HepG2 (cell line): ENCODE data around the gene GNPAT. TPM values are rescaled to one million over a fixed set of nuclear protein-coding genes. Genes with fewer than 3 reads are reported as not detected.

ENCODE experiments used
- ARNT ChIP-seq: fragments of 450-650 bp; IDR thresholded peaks from 2 replicates; pipeline ENCODE4 v1.6.1; 2017
- ATF7 ChIP-seq, 2 experiments: fragments of 450-650 bp in 1 of 2; sonication (generic) in 1 of 2; formaldehyde crosslinking in 1 of 2; IDR thresholded peaks; 2 replicates each; pipeline versions ENCODE4 v1.4.0 to v1.6.1; 2016 to 2020; ENCODE audit warnings: antibody characterized with exemption in 1 of 2, mild to moderate bottlenecking in 1 of 2, missing genetic modification reagents in 1 of 2
- GLI4 ChIP-seq: sonication (generic); formaldehyde crosslinking; IDR thresholded peaks from 2 replicates; pipeline ENCODE4 v1.5.1; 2020; ENCODE audit warnings: missing genetic modification reagents, mild to moderate bottlenecking, moderate library complexity, borderline replicate concordance
- MEIS1 ChIP-seq: sonication (generic); formaldehyde crosslinking; IDR thresholded peaks from 2 replicates; pipeline ENCODE4 v1.9.0; 2021; ENCODE audit warnings: mild to moderate bottlenecking, missing genetic modification reagents, moderate library complexity, borderline replicate concordance
- NKX3-1 ChIP-seq: sonication (generic); formaldehyde crosslinking; IDR thresholded peaks from 2 replicates; pipeline ENCODE4 v1.5.0; 2020; ENCODE audit warnings: missing genetic modification reagents
- RELA ChIP-seq: sonication (generic); formaldehyde crosslinking; IDR thresholded peaks from 2 replicates; pipeline ENCODE4 v1.4.0; 2020; ENCODE audit warnings: missing genetic modification reagents
- RXRA ChIP-seq: sonication (generic); formaldehyde crosslinking; IDR thresholded peaks from 2 replicates; pipeline ENCODE4 v1.5.1; 2020; ENCODE audit warnings: missing genetic modification reagents
- SATB2 ChIP-seq: sonication (generic); formaldehyde crosslinking; IDR thresholded peaks from 2 replicates; pipeline ENCODE4 v1.5.0; 2020; ENCODE audit warnings: missing genetic modification reagents
- STAG1 ChIP-seq: sonication (generic); formaldehyde crosslinking; IDR thresholded peaks from 2 replicates; pipeline ENCODE4 v1.4.0; 2020; ENCODE audit warnings: missing genetic modification reagents
- TBX2 ChIP-seq: sonication (generic); formaldehyde crosslinking; IDR thresholded peaks from 2 replicates; pipeline ENCODE4 v1.5.0; 2020; ENCODE audit warnings: missing genetic modification reagents, mild to moderate bottlenecking, borderline replicate concordance
- YEATS2 ChIP-seq: sonication (generic); formaldehyde crosslinking; IDR thresholded peaks from 2 replicates; pipeline ENCODE4 v1.4.0; 2020; ENCODE audit warnings: missing genetic modification reagents, borderline replicate concordance
- ZBTB3 ChIP-seq: sonication (generic); formaldehyde crosslinking; IDR thresholded peaks from 2 replicates; pipeline ENCODE4 v1.4.0; 2020; ENCODE audit warnings: low read depth, mild to moderate bottlenecking, moderate library complexity, missing genetic modification reagents, borderline replicate concordance
- ZNF12 ChIP-seq: sonication (generic); formaldehyde crosslinking; IDR thresholded peaks from 2 replicates; pipeline ENCODE4 v1.5.0; 2020; ENCODE audit warnings: missing genetic modification reagents
- ZNF224 ChIP-seq: sonication (generic); formaldehyde crosslinking; IDR thresholded peaks from 2 replicates; pipeline ENCODE4 v1.5.0; 2020; ENCODE audit warnings: mild to moderate bottlenecking, missing genetic modification reagents
- ZNF331 ChIP-seq: sonication (generic); formaldehyde crosslinking; IDR thresholded peaks from 2 replicates; pipeline ENCODE4 v1.4.0; 2020; ENCODE audit warnings: missing genetic modification reagents
- ZNF496 ChIP-seq: sonication (generic); formaldehyde crosslinking; IDR thresholded peaks from 2 replicates; pipeline ENCODE4 v1.8.1; 2023; ENCODE audit warnings: mild to moderate bottlenecking, moderate library complexity, missing genetic modification reagents; ENCODE audit not compliant: insufficient replicate concordance
- ZNF543 ChIP-seq: sonication (generic); formaldehyde crosslinking; IDR thresholded peaks from 2 replicates; pipeline ENCODE4 v1.4.0; 2020; ENCODE audit warnings: mild to moderate bottlenecking, missing genetic modification reagents
- ZNF550 ChIP-seq: sonication (generic); formaldehyde crosslinking; IDR thresholded peaks from 2 replicates; pipeline ENCODE4 v1.4.0; 2020; ENCODE audit warnings: mild to moderate bottlenecking, missing genetic modification reagents, borderline replicate concordance
- ZNF7 ChIP-seq: IDR thresholded peaks from 2 replicates; pipeline ENCODE4 v1.6.1; 2016; ENCODE audit warnings: missing biosample characterization, missing genetic modification reagents
- ZNF891 ChIP-seq: sonication (generic); formaldehyde crosslinking; IDR thresholded peaks from 2 replicates; pipeline ENCODE4 v1.5.0; 2020; ENCODE audit warnings: mild to moderate bottlenecking, missing genetic modification reagents
- polyA plus RNA-seq, 8 experiments: library from polyadenylated mRNA; depleted of rRNA in 3 of 8; stranded (reverse) in 7 of 8; unstranded in 1 of 8; fragments of >200 nt; fragmentation: Illumina TruSeq in 4 of 8; extraction: Trizol in 4 of 8; gene quantifications; 2 replicates each; pipeline versions ENCODE4 v1.2.1 to v1.2.3, GENCODE V29; 2011 to 2016; ENCODE audit warnings: low read depth in 4 of 8, missing spikeins in 1 of 8, mixed read lengths in 1 of 8; ENCODE audit not compliant: insufficient read depth in 1 of 8
- total RNA-seq, 5 experiments: library from RNA; depleted of rRNA; stranded (reverse); fragments of >200 nt; fragmentation: Illumina TruSeq; extraction: Trizol; gene quantifications; 2 replicates each; pipeline ENCODE4 v1.2.3, GENCODE V29; 2016; ENCODE audit warnings: low read depth in 1 of 5
- TF ChIP-seq, protein P1 (sequence below): sonication (generic); formaldehyde crosslinking; IDR thresholded peaks from 2 replicates; pipeline ENCODE4 v1.4.0; 2020; ENCODE audit warnings: missing genetic modification reagents
- TF ChIP-seq, protein P2 (sequence below): sonication (generic); formaldehyde crosslinking; IDR thresholded peaks from 2 replicates; pipeline ENCODE4 v1.8.0; 2022; ENCODE audit warnings: mild to moderate bottlenecking, missing genetic modification reagents, moderate library complexity
- TF ChIP-seq, protein P3 (sequence below): sonication (generic); formaldehyde crosslinking; IDR thresholded peaks from 2 replicates; pipeline ENCODE4 v1.4.0; 2020; ENCODE audit warnings: mild to moderate bottlenecking, missing genetic modification reagents

GNPAT gene
- total and polyA plus RNA-seq, 2 of the 13 experiments (the other 11 are each of a cell fraction or from before 2014, with no cell fraction given): 58.3 to 114 TPM

DNA sequence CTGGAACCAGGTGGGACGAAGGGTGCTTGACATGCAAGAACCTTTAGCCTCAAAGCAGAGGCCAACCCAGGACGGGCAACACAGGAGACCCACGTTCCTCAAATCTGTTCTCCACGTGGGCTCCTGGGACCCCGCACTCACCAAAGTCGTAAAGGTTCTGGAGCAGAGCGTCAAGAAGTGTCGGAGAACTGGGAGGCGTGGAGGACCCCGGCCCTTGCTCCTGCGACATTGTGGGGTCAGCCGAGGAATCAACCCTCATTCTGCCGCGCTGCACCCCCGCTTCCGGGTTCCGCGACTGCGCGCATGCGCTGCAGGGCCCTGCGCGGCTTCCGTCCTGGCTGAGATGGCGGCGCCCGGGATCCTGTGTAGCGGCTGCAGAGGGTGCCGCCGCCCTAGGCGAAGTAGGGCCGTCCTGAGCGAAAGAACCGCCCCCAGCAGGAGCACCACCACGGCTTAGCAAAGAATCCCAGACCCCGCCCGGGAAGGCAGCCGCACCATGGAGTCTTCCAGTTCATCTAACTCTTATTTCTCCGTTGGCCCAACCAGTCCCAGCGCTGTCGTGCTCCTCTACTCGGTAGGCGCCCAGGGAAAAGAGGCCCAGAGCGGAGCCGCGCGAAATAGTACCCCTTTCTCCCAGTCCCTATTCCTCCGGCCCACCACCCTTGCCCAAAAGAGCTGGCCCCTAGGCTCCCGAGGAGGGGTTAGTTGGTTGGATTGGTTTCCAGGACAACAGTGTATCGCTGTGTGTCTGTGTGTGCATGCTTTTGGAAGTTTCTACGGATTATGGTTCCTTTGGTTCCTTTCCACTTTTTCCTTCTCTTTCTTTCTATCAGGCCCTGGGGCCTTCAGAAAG is at the start of gene GNPAT (continued):
- TF ChIP-seq, protein P1, sequence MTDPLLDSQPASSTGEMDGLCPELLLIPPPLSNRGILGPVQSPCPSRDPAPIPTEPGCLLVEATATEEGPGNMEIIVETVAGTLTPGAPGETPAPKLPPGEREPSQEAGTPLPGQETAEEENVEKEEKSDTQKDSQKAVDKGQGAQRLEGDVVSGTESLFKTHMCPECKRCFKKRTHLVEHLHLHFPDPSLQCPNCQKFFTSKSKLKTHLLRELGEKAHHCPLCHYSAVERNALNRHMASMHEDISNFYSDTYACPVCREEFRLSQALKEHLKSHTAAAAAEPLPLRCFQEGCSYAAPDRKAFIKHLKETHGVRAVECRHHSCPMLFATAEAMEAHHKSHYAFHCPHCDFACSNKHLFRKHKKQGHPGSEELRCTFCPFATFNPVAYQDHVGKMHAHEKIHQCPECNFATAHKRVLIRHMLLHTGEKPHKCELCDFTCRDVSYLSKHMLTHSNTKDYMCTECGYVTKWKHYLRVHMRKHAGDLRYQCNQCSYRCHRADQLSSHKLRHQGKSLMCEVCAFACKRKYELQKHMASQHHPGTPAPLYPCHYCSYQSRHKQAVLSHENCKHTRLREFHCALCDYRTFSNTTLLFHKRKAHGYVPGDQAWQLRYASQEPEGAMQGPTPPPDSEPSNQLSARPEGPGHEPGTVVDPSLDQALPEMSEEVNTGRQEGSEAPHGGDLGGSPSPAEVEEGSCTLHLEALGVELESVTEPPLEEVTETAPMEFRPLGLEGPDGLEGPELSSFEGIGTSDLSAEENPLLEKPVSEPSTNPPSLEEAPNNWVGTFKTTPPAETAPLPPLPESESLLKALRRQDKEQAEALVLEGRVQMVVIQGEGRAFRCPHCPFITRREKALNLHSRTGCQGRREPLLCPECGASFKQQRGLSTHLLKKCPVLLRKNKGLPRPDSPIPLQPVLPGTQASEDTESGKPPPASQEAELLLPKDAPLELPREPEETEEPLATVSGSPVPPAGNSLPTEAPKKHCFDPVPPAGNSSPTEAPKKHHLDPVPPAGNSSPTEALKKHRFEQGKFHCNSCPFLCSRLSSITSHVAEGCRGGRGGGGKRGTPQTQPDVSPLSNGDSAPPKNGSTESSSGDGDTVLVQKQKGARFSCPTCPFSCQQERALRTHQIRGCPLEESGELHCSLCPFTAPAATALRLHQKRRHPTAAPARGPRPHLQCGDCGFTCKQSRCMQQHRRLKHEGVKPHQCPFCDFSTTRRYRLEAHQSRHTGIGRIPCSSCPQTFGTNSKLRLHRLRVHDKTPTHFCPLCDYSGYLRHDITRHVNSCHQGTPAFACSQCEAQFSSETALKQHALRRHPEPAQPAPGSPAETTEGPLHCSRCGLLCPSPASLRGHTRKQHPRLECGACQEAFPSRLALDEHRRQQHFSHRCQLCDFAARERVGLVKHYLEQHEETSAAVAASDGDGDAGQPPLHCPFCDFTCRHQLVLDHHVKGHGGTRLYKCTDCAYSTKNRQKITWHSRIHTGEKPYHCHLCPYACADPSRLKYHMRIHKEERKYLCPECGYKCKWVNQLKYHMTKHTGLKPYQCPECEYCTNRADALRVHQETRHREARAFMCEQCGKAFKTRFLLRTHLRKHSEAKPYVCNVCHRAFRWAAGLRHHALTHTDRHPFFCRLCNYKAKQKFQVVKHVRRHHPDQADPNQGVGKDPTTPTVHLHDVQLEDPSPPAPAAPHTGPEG (CRISPR knock-in tag): no peak; the same call in 1 of the 2 replicates
- TF ChIP-seq RELA (CRISPR knock-in tag) (0 out of 2 replicates have a peak, but pooled peaks have one; percentile 50), RXRA (CRISPR knock-in tag) (peak; percentile 78), ATF7 (IDR thresholded peaks at IDR 0.05) (no peak), ATF7 (CRISPR knock-in tag; IDR thresholded peaks at IDR 0.05) (no peak), ZNF891 (CRISPR knock-in tag) (peak; percentile 81; the same call in 1 of the 2 replicates), ZNF224 (peak; percentile 85; the same call in 1 of the 2 replicates), ARNT (no peak), GLI4 (CRISPR knock-in tag) (no peak), ZNF496 (CRISPR knock-in tag) (no peak), NKX3-1 (CRISPR knock-in tag) (no peak; the same call in 1 of the 2 replicates), ZNF7 (CRISPR knock-in tag) (no peak), SATB2 (peak; percentile 42; the same call in 1 of the 2 replicates), YEATS2 (peak; percentile 65; the same call in 1 of the 2 replicates), ZNF331 (CRISPR knock-in tag) (0 out of 2 replicates have a peak, but pooled peaks have one; percentile 9), TBX2 (CRISPR knock-in tag) (peak; percentile 75), ZNF550 (CRISPR knock-in tag) (peak; percentile 78; the same call in 1 of the 2 replicates), MEIS1 (CRISPR knock-in tag) (0 out of 2 replicates have a peak, but pooled peaks have one; percentile 35), ZNF12 (CRISPR knock-in tag) (no peak), ZBTB3 (CRISPR knock-in tag) (no peak), STAG1 (no peak), ZNF543 (CRISPR knock-in tag) (0 out of 2 replicates have a peak, but pooled peaks have one; percentile 63)
- TF ChIP-seq, protein P2, sequence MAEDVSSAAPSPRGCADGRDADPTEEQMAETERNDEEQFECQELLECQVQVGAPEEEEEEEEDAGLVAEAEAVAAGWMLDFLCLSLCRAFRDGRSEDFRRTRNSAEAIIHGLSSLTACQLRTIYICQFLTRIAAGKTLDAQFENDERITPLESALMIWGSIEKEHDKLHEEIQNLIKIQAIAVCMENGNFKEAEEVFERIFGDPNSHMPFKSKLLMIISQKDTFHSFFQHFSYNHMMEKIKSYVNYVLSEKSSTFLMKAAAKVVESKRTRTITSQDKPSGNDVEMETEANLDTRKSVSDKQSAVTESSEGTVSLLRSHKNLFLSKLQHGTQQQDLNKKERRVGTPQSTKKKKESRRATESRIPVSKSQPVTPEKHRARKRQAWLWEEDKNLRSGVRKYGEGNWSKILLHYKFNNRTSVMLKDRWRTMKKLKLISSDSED: no peak
- TF ChIP-seq, protein P3, sequence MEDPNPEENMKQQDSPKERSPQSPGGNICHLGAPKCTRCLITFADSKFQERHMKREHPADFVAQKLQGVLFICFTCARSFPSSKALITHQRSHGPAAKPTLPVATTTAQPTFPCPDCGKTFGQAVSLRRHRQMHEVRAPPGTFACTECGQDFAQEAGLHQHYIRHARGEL (CRISPR knock-in tag): no peak
